ENCODE data around the gene RALY.

- TF ChIP-seq CTCF (IDR thresholded peaks at IDR 0.05) (no peak), POLR2A (IDR thresholded peaks at IDR 0.05) (no peak), EP300 (IDR thresholded peaks at IDR 0.05) (no peak)
Measured at GRCh38 chr20:33971147-33971975, 22.4 kb upstream of the RALY start.

Measured in ovary (tissue), 3 donors.